ENCODE data around the gene LOXHD1.

The LOXHD1 gene, protein sequence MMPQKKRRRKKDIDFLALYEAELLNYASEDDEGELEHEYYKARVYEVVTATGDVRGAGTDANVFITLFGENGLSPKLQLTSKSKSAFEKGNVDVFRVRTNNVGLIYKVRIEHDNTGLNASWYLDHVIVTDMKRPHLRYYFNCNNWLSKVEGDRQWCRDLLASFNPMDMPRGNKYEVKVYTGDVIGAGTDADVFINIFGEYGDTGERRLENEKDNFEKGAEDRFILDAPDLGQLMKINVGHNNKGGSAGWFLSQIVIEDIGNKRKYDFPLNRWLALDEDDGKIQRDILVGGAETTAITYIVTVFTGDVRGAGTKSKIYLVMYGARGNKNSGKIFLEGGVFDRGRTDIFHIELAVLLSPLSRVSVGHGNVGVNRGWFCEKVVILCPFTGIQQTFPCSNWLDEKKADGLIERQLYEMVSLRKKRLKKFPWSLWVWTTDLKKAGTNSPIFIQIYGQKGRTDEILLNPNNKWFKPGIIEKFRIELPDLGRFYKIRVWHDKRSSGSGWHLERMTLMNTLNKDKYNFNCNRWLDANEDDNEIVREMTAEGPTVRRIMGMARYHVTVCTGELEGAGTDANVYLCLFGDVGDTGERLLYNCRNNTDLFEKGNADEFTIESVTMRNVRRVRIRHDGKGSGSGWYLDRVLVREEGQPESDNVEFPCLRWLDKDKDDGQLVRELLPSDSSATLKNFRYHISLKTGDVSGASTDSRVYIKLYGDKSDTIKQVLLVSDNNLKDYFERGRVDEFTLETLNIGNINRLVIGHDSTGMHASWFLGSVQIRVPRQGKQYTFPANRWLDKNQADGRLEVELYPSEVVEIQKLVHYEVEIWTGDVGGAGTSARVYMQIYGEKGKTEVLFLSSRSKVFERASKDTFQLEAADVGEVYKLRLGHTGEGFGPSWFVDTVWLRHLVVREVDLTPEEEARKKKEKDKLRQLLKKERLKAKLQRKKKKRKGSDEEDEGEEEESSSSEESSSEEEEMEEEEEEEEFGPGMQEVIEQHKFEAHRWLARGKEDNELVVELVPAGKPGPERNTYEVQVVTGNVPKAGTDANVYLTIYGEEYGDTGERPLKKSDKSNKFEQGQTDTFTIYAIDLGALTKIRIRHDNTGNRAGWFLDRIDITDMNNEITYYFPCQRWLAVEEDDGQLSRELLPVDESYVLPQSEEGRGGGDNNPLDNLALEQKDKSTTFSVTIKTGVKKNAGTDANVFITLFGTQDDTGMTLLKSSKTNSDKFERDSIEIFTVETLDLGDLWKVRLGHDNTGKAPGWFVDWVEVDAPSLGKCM (N-terminal part only)

DNA sequence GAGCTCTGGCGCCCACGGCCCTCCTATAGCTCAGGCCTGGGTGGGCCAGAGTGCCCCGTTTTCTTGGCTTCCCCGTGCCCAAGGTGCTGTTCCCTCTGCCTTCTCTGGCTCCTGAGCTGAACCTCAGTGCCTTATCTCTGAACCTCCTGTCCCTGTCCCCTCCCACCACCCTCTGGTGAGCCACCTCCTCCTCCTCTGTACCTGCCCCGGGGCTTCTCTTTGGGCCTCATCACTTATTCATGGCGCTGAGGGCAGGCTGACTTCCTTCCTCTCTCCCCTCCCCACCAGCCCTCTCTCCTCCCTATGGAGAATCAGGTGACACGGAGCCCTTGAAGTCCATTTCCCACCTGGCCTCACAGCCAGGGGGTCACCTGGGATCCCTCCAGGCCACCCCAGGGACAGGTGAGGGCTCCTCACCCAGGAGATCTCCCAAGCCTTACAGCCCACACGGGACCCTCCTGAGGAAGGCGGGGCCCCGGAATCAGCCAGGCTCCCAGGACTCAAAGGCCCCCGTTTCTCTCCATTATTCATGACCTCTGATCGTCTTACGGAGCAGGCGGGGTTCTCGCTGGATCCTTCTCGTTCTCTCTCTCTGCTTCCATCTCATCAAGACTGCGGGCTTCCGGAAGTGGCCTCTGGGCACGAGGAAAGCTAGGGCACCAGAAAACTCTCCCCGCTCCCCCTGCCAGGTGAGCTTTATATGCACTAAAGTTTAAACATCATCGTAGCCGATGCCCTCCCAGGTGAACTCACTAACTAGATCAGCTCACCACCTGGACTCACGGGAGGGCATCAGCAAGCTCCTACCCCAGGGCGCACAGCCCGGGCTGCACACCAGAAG is at the start of gene LOXHD1:
Gene LOXHD1 (minus strand): TSS at position 106 of the 841 bp plus-strand sequence. CDS start 187 bp downstream, outside the sequence.
- no peak for DNase-seq (ENCODE audit: low read depth in 3 of 3)

DNA sequence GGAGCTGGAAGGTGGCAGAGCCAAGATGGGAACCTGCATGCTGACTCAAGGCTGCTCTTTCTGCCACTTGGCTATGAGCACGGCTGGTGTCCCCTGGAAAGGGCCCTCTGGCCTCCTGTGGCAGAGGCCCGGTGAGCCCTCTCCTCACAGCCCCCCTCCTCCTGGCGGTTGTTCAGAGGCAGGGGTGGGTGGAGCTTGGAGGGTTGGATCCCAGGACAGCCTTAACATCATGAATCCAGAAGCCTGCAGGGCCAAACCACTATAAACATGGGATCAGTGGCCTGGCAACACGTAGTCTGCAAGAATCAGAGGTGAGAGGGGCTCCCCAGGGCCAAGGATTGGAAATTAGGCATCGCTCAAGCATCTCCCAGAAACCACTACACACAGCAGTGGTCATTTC is 48.5 kb upstream of the LOXHD1 start:
- DNase-seq (ENCODE audit: low read depth in 3 of 3) = no peak

DNA sequence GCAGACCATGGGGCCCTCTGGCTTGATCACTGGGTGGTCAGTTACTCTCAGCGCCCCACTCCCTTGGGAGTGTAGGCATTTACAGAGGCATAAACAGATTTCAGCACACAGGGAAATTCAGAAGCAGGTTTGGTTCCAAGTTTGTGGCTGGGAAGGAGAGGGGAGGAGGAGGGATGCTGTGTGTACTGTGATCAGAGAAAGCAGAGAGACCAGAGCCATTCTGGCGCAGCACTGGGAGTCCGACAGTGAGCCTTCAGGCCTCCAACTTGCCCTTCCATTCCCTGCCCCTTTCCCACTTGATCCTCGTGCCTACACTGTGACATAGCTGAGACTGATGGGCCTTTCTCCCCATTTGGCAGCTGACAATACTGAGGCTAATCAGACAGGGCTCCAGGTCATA is 47.8 kb upstream of the LOXHD1 start:
- no peak for DNase-seq (ENCODE audit: low read depth in 3 of 3)

DNA sequence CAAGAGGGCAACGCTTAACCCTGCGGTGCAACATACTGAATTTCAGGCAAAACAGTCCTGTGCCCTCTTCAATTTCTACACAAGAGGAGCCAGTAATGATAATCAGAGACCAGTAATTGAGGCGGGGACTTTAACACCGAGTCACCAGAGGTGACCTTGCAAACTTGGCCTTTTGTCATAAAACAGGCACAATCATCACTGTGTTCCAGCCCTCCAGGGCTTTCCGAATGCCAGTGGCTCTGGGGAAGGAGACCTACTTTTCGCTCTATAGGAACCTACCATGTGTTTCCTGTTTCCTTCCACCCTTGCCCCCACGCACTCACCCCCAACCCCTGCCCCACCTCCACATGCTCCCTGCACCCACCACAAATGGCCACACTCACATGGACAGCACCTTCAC is 47.2 kb upstream of the LOXHD1 start:
- DNase-seq (ENCODE audit: low read depth in 3 of 3) = no peak

DNA sequence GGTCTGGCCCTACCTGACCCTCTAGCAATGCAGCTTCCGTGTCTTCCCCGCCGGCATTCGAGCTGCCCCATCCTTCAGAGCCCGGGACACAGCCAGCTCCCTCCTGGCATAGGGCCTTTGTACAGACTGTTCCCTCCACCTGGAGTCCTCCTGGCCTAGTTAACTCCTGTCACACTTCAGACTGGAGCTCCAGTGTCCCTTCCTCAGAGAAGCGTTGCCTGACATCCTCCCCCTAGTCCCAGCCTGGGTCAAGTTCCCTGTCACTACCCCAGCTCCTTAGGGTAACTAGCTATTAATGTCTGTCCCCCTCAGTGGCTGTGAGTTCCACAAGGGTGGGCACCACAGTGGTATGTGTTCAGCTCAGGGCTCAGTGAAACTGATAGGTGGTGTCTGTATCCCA is 45.5 kb upstream of the LOXHD1 start:
- no peak for DNase-seq (ENCODE audit: low read depth in 3 of 3)

DNA sequence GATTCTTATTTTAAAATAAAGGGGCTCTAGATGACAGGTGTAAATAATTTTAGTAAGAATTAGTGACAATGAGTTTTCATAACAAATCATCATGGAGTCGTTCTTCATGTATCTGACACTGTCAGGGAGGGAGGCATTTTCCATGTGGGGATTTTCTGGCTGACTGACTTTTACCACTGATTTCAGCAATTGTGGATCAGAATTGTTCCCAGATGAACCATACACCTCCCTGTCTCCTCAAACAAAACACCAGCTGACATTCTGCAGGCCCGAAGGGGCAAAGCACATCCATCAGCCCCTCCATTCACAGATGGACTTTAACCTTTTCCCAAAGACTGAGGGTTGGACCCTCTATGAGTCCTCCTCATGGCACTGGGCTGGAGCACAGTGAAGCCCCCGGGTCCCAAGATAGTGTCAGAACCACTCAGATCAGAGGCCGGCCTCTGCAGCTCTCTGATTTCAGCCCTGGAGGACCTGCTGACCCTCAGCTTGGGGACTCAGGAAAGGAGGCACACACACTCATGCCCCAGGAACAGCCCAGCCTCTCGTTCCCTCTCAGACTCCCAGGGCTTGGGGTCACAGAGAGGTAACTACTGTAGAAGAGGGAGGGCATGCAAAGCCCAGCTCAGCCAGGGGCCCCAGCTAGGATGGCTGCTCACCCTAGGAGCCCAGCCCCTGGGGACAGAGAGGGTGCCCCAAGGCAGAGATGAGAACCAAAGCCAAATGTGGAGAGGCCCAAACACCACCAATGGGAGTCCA is 43.2 kb upstream of the LOXHD1 start:
- no peak for DNase-seq (ENCODE audit: low read depth in 3 of 3)

DNA sequence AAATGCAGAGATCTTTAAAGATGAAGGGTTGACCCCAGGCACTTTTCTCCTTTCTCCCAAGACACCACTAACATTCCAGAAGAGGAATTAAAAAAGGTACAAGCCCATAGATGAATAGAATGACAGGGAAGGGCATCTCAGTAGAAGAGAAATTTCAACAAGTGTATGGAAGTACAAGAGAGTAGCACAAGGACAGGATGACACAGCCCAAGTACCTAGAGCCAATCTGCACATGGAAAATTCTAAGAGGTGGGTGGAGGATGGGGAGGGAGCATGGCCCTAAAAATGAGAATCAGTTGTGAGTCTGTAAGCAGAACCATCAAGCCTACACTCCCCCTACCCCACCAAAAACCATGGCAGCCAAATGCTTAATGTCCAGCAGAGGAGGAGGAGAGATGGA is 39.7 kb upstream of the LOXHD1 start:
- no peak for DNase-seq (ENCODE audit: low read depth in 3 of 3)

DNA sequence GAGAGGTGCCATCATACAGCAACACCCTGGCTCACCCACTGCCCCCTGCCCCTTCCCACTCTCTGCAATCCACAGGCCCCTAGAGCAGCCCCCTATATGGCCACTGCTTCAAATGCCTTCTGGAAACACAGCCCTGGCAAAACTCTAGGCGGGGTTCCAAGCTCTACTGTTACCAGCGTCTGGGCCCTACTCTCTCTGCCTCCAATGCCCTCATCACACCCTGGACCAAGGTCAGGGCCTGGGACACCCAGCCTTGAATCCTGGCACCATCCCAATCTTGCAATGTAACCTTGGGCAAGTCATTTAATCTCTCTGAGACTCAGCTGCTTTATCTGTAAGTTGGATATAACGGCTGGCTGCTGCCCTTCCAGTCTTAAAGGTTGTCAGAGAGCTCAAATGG is 39.2 kb upstream of the LOXHD1 start:
- DNase-seq (ENCODE audit: low read depth in 3 of 3) = no peak

DNA sequence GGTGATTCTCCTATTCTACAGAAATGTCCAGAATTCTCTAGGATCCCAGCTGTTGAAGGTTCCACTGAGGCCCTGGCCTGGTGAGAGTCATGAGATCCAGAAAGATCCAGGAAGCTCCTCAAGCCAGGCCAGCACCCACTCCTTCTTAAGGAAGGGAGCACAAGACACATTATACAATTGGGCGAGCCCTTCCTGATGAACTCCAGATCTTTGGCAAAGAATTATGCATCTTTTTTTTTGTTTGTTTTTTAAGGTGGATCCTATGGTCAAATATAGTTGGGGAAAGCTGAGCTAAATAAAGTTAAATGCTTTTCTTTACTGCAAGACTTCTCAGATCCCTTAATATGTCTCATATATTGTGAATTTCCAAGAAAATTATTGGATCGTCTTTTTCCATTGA is 37.0 kb upstream of the LOXHD1 start:
- no peak for DNase-seq (ENCODE audit: low read depth in 3 of 3)

DNA sequence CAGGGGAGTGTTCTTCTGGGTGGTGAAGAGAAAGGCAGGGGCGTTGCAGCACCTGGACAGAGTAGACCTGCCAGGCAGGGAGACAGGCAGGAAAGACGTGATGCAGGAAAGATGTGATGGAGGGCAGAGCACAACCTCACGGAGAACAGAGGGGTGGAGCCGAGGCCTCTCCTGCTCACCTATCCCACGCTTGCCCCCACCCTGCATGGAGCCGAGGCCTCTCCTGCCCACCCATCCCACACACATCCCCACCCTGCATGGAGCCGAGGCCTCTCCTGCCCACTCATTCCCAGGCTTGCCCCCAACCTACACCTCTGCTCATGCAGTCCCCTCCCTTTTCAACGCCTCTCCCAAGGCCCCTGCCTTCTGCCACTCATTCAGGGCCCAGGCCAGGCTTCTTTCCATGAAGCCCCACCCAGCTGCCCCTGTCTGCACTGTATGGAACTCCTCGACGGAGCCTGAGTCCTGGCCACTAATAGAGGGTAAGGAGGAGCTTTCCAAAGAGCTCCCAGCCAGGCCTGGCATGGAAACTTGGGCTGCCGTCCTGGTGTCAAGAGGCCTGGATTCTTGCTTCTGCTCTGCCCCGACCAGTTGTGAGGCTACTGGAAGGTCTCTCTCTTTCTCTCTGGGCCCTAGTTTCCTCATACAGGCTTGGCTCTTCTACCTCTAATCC is 32.0 kb upstream of the LOXHD1 start:
- no peak for DNase-seq (ENCODE audit: low read depth in 3 of 3)

DNA sequence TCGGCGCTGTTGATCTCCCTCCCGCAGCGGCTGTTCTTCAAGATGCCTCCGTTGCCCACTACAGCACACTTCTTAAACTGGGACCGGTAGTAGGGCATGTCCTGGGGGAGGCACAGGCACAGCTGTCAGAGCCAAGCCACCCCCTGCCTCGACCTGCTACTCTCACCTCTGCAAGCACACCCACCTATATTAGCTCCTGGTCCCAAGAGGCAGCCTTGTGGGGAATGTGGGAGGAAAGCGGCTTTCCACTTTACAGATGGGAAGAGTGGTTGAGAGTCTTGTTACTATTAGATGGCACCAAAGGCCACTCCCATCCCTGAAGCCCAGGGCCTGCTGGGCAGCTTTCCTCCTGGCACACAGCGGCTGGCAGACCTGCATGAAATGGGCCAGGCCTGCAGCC is 29.2 kb upstream of the LOXHD1 start:
- DNase-seq (ENCODE audit: low read depth in 3 of 3) = no peak

DNA sequence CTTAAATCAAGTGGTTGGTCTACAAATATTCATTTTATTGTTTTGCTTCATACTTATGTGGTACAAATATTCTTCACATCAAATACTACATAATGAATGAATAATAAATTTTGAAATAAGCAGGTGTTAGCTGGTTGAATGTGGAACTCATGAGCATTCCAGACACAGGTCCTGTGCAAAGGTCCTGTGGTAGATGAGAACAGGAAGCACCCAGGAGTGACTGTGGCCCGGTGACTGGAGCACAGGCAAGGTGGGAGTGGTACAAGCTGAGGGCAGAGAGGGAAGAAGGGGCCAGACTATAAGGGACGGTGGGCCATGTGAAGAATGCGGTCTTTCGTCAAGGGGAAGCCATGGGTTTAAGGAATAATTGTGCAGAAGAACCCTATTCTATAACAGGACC is 26.2 kb upstream of the LOXHD1 start:
- DNase-seq (ENCODE audit: low read depth in 3 of 3) = no peak

DNA sequence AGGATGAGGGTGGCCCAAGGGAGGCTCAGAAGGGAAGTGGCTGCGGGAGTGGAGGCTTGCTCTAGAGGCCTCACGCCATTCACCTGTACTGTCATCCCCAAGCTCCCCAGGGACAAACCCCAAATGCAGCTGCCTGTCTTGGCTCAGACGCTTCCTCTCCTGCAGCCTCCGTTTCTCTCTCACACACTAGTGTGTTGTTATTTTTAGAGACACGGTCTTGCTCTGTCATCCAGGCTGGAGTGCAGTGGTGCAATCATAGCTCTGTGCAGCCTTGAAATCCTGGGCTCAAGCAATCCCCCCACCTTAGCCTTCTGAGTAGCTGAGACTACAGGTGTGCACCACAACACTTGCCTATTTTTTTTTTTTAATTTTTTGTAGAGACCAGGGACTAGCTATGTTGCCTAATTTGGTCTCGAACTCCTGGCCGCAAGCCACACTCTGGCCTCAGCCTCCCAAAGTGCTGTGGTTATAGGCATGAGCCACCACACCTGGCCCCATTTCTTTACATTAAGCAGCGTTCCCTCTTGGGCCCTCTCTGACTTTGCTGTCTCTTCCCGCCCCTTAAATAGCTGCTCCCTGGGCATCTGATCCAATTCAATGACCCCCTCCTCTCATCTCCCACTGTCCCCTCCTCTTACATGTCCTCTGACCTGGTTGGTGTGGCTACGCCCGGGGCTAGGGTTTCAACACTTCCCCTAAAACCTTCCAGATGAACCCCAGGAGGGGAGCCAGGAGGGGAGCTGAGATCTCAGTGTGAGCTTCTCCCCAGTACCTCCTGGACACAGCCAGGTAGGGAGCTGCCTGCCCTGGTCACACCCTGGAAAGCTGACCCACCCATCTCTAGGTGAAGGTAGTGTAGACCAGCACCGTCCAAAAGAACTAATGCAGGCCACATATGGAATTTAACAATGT is 24.0 kb upstream of the LOXHD1 start:
- no peak for DNase-seq (ENCODE audit: low read depth in 3 of 3)

DNA sequence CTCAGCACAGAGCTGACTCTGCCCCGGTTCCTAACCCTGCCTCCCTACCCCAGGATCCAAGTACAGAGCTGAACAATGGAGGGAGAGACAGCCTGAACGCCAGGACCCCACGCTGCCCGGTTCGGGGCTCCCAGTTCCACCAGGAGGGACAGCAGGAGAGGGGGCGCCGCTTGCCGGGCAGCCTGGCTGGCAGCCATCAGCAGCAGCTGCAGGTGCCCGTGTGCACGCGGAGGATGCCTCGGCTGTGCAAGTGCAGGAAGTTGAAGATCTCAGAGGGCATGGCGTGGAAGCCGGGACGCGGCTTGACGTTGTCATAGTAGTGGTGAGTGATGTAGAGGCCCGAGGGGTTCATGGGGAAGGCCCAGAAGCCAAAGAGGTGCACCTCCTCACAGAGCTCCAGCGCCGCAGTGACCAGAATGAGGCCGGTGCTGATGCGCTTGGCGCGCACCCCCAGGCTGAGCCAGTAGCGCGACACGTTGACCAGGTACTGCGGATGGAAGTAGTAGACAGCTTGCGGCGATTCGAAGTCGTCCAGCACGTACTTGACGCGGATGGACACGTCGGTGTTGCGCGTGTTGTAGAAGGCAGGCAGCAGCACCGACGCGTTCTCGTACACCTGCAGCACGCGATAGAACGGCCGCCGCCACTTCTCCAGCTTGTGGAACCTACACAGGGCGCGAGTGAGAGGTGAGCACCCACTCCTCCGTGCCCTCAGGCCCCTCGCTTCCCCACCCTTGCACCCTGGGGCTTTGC is 23.0 kb upstream of the LOXHD1 start:
- no peak for DNase-seq (ENCODE audit: low read depth in 3 of 3)

DNA sequence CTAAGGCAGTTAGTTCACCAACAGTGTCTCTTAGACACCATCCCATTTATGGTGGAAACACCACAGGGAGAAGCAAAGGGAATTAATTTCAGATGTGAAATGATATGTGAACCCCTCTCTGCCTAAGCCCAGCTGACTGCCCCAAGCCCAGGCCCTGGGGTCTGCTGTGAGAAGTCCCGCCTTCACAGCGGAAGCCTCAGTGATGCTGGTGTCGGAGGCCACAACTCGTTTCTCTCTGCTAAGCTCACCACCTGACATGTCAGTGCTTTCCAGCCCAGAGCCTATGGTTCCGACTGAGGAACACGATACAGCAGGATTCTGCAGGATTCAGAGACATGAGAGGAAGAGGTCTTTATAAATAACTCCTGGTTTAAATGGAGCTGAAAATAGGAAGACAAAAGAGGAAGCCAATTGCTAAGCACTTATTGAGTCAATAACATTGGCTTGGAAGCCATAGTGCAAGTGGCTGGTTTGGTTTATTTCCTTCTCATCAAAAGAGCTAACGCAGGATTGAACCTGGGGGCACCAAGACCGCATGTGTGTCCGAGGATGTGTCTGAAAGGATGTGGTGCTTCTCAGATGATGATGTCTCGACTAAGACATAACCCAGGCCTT is 21.9 kb upstream of the LOXHD1 start:
- no peak for DNase-seq (ENCODE audit: low read depth in 3 of 3)

DNA sequence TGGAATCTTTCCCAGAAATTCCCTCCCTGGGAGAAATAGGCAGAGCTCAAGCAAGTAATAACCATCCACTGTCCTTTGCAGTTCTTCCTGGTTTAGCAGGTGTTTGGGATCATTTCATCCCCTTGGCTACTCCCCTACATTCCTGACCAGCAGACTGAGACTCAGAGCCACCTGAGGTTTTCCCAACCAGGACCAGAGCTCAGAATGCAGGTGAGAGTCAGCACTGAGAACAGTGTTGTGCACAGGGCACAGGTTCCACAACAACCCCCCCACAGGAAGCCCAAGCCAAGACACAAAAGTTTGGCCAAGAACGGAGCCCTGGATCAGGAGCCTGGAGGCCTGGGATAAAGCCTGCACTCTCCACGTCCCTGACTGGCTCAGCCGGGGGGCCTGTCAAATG is 21.0 kb upstream of the LOXHD1 start:
- DNase-seq (ENCODE audit: low read depth in 3 of 3) = no peak

DNA sequence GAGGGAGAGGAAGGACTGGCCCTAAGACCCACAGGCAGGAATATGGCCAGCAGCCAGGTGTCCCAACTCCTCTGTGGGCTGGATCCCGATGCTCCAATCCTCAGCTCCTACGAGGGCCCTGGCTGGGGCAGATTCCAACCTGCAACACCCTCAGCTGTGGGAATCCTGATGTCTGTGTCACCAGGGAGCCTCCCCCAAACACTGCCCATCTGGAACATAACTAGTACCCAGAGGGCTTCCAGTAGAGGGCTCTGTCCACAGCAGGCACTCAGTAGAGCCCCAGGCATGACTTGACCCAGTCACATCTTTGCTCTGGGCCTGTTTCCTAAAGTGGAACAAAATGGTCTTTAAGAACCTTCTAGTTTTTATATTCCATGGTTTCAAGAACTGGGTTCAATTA is 20.6 kb upstream of the LOXHD1 start:
- DNase-seq (ENCODE audit: low read depth in 3 of 3) = no peak
